GM12864 (cell line): ENCODE data around the gene ADARB1.

ENCODE experiments used
- DNase-seq: peaks from one replicate; pipeline ENCODE4 v3.0.0-alpha.2; 2011; ENCODE audit warnings: low read depth
- H3K4me3 ChIP-seq: 2 replicates; pipeline ENCODE4 v1.5.1; 2011; ENCODE audit warnings: mild to moderate bottlenecking, low read depth, low read length, control low read depth
- CTCF ChIP-seq: IDR thresholded peaks from 2 replicates; pipeline ENCODE4 v1.5.1; 2011; ENCODE audit warnings: low read depth, mild to moderate bottlenecking, moderate library complexity, low read length, control low read depth, inconsistent platforms; ENCODE audit errors: missing control alignments

ADARB1 gene

GRCh38 chr21:45056917-45057560 lies 17.3 kb upstream of the ADARB1 start:
- TF ChIP-seq CTCF: no peak
- no peak for DNase-seq
- no peak overlapping the region for H3K4me3 ChIP-seq

GRCh38 chr21:45057886-45058285 lies 16.5 kb upstream of the ADARB1 start:
- no peak for DNase-seq
- TF ChIP-seq CTCF: no peak
- H3K4me3 ChIP-seq: no peak overlapping the region

- no peak for TF ChIP-seq CTCF
- no peak overlapping the region for H3K4me3 ChIP-seq
- no peak for DNase-seq
These were observed 15.3 kb upstream of the ADARB1 start for GRCh38 chr21:45059121-45059520.

GRCh38 chr21:45060089-45060488 lies 14.3 kb upstream of the ADARB1 start:
- H3K4me3 ChIP-seq: no peak overlapping the region
- TF ChIP-seq CTCF: no peak
- DNase-seq: no peak

- no peak for DNase-seq
- no peak for TF ChIP-seq CTCF
- no peak overlapping the region for H3K4me3 ChIP-seq
These were observed 13.6 kb upstream of the ADARB1 start for GRCh38 chr21:45060675-45061311.

GRCh38 chr21:45064091-45064490 lies 10.3 kb upstream of the ADARB1 start:
- TF ChIP-seq CTCF: no peak
- H3K4me3 ChIP-seq: no peak overlapping the region
- DNase-seq: no peak

- H3K4me3 ChIP-seq: no peak overlapping the region
- no peak for TF ChIP-seq CTCF
- DNase-seq: no peak
These were observed 9.6 kb upstream of the ADARB1 start for GRCh38 chr21:45064618-45065399.
